A549 (cell line): ENCODE results near the gene SPACDR.

Source experiments
- EP300 ChIP-seq, 2 experiments: fragments of >200 bp; sonication (Bioruptor Twin); formaldehyde crosslinking; IDR thresholded peaks; 2 replicates in 1 of 2; 3 replicates in 1 of 2; pipeline ENCODE4 v1.6.1; 2016 to 2017
- KDM1A ChIP-seq: fragments of 200-600 bp; sonication (generic); IDR thresholded peaks from 2 replicates; pipeline ENCODE4 v1.6.1; 2016; ENCODE audit warnings: low read depth, mild to moderate bottlenecking
- MAX ChIP-seq: IDR thresholded peaks from 2 replicates; pipeline ENCODE4 v1.6.1; 2012
- NFE2L2 ChIP-seq: fragments of 150-350 bp; conservative IDR thresholded peaks from 2 replicates; pipeline ENCODE4 v1.6.1; 2014; ENCODE audit warnings: low read length
- RAD21 ChIP-seq, 2 experiments: fragments of >200 bp in 1 of 2; sonication (Bioruptor Twin) in 1 of 2; formaldehyde crosslinking in 1 of 2; IDR thresholded peaks in 1 of 2; conservative IDR thresholded peaks in 1 of 2; 2 replicates in 1 of 2; 3 replicates in 1 of 2; pipeline ENCODE4 v1.6.1; 2012 to 2018; ENCODE audit warnings: inconsistent platforms in 1 of 2
- REST ChIP-seq: fragments of 200-600 bp; sonication (generic); IDR thresholded peaks from 2 replicates; pipeline ENCODE4 v1.6.1; 2016; ENCODE audit warnings: antibody characterized with exemption, mild to moderate bottlenecking, moderate library complexity
- USF2 ChIP-seq: fragments of 450-650 bp; IDR thresholded peaks from 2 replicates; pipeline ENCODE4 v1.6.1; 2014; ENCODE audit warnings: antibody characterized with exemption
- TF ChIP-seq, protein P1 (sequence below): fragments of >200 bp; sonication (Bioruptor Twin); formaldehyde crosslinking; IDR thresholded peaks from 3 replicates; pipeline ENCODE4 v1.5.1; 2016

DNA sequence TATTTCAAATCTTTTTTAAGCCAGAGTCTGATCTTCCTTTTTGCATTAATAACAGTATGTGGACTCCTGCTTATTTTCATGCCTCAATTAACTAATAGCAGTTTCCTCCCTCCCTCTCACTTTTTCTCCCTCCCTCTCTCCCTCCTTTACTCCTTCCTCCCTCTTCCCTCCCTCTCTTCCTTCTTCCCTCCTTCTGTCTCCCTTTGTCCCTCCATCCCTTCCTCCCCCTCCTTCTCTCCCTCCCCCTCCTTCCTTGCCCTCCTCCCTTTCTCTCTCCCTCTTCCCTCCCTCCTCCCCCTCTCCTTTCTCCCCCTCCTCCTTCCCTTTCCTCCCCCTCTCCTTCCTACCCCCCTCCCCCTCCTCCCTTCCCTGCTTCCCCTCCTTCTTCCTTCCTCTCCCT lies 37.5 kb downstream of the SPACDR start:
- TF ChIP-seq KDM1A (no peak), NFE2L2 (no peak), EP300 (IDR thresholded peaks at IDR 0.05) (no peak), REST (no peak), RAD21 (conservative IDR thresholded peaks at IDR 0.05 in 1 of 2, IDR thresholded peaks at IDR 0.05 in 1 of 2) (no peak), MAX (no peak), USF2 (no peak)
- TF ChIP-seq, protein P1, sequence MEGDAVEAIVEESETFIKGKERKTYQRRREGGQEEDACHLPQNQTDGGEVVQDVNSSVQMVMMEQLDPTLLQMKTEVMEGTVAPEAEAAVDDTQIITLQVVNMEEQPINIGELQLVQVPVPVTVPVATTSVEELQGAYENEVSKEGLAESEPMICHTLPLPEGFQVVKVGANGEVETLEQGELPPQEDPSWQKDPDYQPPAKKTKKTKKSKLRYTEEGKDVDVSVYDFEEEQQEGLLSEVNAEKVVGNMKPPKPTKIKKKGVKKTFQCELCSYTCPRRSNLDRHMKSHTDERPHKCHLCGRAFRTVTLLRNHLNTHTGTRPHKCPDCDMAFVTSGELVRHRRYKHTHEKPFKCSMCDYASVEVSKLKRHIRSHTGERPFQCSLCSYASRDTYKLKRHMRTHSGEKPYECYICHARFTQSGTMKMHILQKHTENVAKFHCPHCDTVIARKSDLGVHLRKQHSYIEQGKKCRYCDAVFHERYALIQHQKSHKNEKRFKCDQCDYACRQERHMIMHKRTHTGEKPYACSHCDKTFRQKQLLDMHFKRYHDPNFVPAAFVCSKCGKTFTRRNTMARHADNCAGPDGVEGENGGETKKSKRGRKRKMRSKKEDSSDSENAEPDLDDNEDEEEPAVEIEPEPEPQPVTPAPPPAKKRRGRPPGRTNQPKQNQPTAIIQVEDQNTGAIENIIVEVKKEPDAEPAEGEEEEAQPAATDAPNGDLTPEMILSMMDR = no peak
